Suppressor macrophage (primary cell): Measurements from ENCODE around the gene CA4.
A peak's percentile ranks its signal among the peaks of the same experiment; 100 is the strongest.
"Not testable (repeated sequence)": the region's sequence is repeated elsewhere in the genome, so short reads cannot be mapped to it uniquely, and the experiment has no call there.

Source experiments
- DNase-seq, 4 experiments: peaks; one replicate each; pipeline ENCODE4 v3.0.0-alpha.2; 2020 to 2022
- total RNA-seq, 17 experiments: gene quantifications; one replicate each; lab custom pipeline; 2026; ENCODE audit warnings: mixed read lengths in 6 of 17, inconsistent platforms in 3 of 17; lab: John Stamatoyannopoulos, UW

CA4 gene
- total RNA-seq: 0 to 2.0 (median 0) reads per million in 17 experiments

- no peak for DNase-seq
Observed at GRCh38 chr17:60149691-60150582, at the start of gene CA4. CA4 (plus strand) TSS chr17:60149973; CDS start chr17:60150035, 62 bp downstream.

DNA sequence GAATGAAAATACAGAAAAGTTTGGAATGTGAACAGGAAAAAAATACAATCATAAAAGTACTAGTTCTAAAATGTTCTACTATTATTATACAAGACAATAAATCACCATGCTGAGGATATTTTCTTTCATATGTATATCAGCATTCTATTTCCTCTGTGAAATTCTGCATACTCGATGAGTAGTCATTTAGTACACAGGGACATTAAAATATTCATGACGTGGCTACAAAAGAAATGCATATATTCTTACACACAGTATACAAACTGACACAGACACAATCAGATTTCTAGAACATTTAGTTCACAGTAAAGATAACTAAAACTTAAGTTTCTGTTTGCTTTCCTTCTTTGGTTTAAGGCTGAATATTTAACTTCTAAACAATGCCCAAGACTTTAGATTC is 49.2 kb upstream of the CA4 start:
- DNase-seq: not testable (repeated sequence)

DNA sequence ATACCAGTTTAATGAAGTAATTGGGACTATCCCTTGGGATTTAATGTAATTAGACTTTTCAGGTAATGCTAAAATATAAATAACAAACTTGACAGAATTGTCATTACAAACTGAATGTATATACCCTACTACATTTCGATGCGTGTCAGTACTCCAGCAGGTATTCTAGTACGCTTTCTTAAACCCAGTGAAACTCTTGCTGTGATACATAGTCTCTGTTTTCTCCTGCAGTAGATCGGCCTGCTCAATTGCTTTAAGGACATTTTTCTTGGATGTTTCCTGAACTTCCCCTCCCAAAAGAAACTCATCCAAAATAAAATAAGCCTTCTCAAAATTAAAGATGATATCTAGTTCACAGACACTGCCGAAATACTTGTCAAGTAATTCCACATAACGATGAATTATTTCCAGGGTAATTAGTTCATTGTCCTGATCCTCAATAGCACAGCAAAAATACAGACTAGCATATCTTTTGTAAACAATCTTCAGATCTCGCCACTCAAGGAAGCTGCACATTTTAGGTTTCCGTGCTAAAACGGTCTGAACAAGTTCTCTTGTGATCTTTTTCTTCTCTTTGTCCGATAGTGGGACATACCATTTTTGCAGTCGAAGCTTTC is 47.6 kb upstream of the CA4 start:
- peak in 2 of 4 experiments; percentile 9 to 19 for DNase-seq

GRCh38 chr17:60102632-60103096 is 47.1 kb upstream of the CA4 start:
- peak; percentile 80 to 93 (median 90) for DNase-seq

GRCh38 chr17:60103957-60104356 is 45.8 kb upstream of the CA4 start:
- no peak for DNase-seq

DNA sequence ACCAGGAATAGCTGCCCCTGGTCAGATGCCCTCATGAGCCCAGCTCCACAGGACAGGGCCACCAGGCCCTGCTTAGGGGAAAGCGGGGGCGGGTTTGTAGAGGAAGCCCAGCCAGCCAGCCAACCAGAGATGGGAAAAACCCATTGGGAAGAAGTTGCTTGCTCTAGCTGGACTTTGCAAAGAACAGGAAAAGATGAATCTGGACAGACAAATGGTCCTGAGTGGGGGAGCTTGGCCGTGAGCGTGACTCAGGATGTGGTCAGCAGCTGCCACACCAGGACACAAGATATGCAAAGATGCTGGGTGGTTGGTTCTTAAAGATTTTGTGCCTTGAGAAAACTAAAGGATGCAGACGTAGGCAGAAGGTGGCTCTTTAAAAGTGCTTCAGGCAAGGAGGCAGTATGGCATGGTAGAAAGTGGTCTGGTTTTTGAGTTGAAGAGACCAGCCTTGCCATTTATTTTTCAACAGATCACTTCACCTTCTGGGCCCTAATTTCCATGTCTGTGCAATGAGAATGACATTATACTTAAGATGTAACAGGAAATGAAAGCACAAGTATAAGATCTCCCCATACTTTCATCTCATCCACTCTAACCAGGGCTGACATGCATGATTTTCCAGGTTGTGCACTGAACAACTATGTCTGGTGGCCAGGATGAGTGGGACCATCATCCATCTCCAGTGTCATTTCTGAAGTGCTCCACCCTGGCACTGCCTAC is 43.3 kb upstream of the CA4 start:
- DNase-seq: peak; percentile 55 to 75 (median 68)

- DNase-seq: peak in 3 of 4 experiments; percentile 36 to 51 (median 36)
Observed at GRCh38 chr17:60107526-60108257, 42.1 kb upstream of the CA4 start.

- DNase-seq: not testable (repeated sequence)
Observed at GRCh38 chr17:60108309-60108708, 41.5 kb upstream of the CA4 start.

DNA sequence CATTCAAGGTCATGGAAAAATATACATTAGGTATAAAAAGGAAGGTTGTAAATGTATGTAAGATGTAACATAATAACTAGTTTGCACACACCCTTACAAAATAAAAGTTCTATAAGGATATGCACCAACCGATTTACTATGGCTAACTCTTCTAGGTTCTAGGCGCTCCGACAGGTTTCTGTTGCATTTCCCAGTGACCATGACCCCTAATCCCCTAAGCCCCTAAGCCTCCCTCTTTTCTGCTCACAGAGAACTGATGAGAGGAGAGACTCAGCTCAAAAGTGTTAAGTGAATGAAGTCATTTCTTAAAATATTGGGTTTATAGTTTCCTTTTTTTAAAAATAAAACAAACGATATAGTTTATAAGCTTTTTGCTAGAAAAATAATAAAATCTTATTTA is 41.1 kb upstream of the CA4 start:
- no peak for DNase-seq

GRCh38 chr17:60109161-60109560 is 40.6 kb upstream of the CA4 start:
- DNase-seq: no peak

GRCh38 chr17:60110586-60110985 is 39.2 kb upstream of the CA4 start:
- no peak for DNase-seq

DNA sequence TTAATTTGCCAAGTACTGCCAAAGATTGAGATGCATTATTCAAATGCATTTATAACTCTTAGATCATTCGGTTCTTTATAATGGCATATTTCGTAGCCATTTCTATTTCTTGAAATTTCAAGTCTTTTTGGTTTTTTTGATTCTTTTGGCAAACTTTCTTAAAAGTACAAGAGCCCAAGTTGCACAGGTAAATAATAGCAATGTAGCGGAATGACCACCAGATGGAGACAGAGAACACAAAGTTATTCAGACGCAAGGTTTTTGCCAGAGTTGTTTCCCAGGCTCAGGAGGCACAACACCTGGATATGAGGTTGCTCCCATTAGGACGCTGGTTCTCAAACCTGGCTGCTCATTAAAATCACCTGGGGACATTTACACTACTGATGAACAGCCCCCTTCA is 38.1 kb upstream of the CA4 start:
- not testable (repeated sequence) for DNase-seq

DNA sequence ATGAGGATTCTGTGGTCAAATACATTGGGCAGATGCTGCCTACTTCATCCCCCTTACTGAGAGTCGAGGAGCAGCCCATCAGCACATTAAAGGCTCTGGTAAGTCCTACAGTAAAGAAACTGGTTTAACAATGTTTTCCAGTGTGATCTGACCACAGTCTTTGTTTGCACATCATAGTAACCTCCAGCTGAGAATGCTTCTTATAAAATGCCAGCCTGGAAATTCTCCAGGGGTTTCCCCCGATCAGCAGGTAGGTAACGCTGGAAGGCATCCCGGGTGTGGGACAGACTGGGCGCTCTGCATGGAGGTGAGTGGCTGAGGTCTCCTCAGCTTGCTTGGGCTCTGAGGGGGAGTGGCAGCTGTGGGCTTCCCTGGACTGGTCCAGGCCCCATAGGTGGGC is 34.4 kb upstream of the CA4 start:
- not testable (repeated sequence) for DNase-seq

DNA sequence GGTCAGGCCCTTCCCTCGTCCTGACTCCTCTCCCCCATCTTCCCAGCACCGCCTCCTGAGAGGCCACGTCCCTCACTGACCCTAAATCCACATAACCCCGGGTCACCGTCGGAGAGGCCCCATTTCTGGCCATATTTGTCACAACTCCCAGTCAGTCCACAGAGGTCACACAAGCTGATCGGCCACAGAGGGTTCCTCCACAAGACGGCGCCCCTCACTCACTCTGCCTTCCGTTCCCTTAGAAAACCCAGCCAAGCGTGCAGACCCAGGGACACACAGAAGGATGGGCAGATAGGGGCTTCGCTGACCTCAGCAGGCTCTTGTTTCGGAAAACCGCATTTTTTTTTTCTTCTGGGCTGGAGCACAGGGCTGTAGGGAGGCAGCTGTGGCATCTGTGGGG is 33.6 kb upstream of the CA4 start:
- DNase-seq: not testable (repeated sequence)

DNA sequence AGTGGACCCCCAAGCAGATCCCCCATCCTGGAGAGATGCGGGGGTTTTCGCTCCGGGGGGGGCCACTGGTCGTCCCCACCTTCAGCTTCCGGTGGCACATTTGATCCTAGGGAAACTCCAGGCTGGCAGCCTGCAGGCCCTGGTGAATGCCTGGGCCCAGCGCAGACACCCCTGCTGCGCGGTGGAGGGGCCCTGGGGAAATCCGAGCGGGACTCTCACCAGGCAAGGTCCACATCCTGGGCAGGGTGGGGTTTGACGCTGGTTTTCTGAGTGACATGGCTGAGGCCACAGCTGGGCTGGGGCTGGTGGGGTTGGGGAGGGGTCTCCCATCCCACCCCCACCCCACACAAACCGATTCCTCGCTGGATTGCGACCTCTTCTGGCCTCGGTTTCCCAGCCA is 30.6 kb upstream of the CA4 start:
- DNase-seq: not testable (repeated sequence)

GRCh38 chr17:60119807-60120748 is 29.7 kb upstream of the CA4 start:
- not testable (repeated sequence) for DNase-seq

- DNase-seq: no peak
Observed at GRCh38 chr17:60127068-60128064, 22.4 kb upstream of the CA4 start.

DNA sequence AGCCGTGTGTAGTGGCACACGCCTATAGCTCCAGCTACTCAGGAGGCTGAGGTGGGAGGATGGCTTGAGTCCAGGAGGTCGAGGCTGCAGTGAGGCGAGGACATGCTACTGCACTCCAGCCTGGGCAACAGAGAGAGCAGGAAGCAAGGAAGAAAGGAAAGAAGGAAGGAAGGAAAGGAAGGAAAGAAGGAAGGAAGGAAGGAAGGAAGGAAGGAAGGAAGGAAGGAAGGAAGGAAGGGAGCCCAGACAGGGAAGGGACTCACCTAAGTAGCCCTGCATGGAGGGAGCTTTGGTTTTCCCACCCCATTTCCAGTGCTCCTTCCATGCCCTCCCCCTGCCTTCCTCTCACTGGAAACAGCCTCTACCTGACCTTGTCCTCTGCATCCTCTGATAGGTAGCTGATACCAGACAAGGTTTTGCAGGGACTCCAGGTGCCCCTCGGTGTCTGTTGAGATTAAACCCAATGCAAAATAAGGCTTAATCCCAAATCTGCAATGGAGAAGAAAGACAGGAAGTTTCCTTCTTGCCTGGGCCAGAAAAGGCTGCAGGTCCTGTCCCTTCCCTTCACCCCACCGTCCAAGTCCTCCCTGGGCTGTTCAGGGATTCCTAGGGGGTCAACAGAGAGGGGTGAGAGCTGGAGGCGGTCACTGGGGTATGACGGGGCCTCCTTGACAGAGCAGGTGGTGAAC is 21.5 kb upstream of the CA4 start:
- DNase-seq: no peak

DNA sequence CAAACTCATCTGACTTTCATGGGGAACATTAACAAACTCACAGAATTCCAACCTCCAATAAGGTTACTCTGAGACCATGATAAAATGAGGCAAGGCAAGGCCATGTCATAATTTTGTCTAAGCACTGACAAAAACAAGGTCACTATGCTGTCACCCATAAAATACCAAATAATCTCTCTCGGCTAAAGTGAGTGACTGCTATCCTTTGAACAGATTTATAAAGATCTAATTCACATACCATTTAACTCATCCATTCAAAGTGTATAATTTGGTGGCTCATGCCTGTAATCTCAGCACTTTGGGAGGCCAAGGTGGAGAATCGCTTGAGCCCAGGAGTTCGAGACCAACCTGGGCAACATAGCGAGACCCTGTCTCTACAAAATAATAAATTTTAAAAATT is 20.6 kb upstream of the CA4 start:
- no peak for DNase-seq
